HG03097 (cell line): Measurements from ENCODE around the gene CD96.
A peak's percentile ranks its signal among the peaks of the same experiment; 100 is the strongest.

Experiments
- ATAC-seq: cut with Tn5 transposase; IDR thresholded peaks from one replicate; pipeline ENCODE4 v1.9.1; 2021; ENCODE audit not compliant: unreplicated experiment, low FRiP score

CD96 gene

GRCh38 chr3:111591555-111591954 lies 49.6 kb downstream of the CD96 start:
- ATAC-seq, result no peak

- ATAC-seq, result no peak
Observed at GRCh38 chr3:111592143-111592542, 50.1 kb downstream of the CD96 start.

- no peak for ATAC-seq
Observed at GRCh38 chr3:111592936-111593335, 50.9 kb downstream of the CD96 start.

GRCh38 chr3:111593666-111594065 lies 51.7 kb downstream of the CD96 start:
- ATAC-seq, result no peak

GRCh38 chr3:111594205-111594604 lies 52.2 kb downstream of the CD96 start:
- ATAC-seq, result peak; percentile 68

GRCh38 chr3:111594781-111595180 lies 52.8 kb downstream of the CD96 start:
- no peak for ATAC-seq

- peak; percentile 37 for ATAC-seq
Observed at GRCh38 chr3:111595232-111595631, 53.2 kb downstream of the CD96 start, which contains the start of gene ZBED2. Gene ZBED2 (minus strand): TSS chr3:111595346. CDS start chr3:111594201, 1,145 bp downstream.

GRCh38 chr3:111596328-111596727 lies 54.3 kb downstream of the CD96 start:
- no peak for ATAC-seq

- ATAC-seq, result no peak
Observed at GRCh38 chr3:111598139-111598538, 56.1 kb downstream of the CD96 start.

GRCh38 chr3:111598552-111598951 lies 56.6 kb downstream of the CD96 start:
- no peak for ATAC-seq

GRCh38 chr3:111601810-111602209 lies 59.8 kb downstream of the CD96 start:
- no peak for ATAC-seq

GRCh38 chr3:111603679-111604078 lies 61.7 kb downstream of the CD96 start:
- no peak for ATAC-seq

- no peak for ATAC-seq
Observed at GRCh38 chr3:111604119-111604518, 62.1 kb downstream of the CD96 start.

- ATAC-seq, result no peak
Observed at GRCh38 chr3:111605018-111605417, 63.0 kb downstream of the CD96 start.

GRCh38 chr3:111605493-111605892 lies 63.5 kb downstream of the CD96 start:
- ATAC-seq, result no peak

- no peak for ATAC-seq
Observed at GRCh38 chr3:111607240-111607920, 65.4 kb downstream of the CD96 start.

GRCh38 chr3:111608383-111608782 lies 66.4 kb downstream of the CD96 start:
- ATAC-seq, result no peak

- no peak for ATAC-seq
Observed at GRCh38 chr3:111609700-111610099, 67.7 kb downstream of the CD96 start.

- peak; percentile 82 for ATAC-seq
Observed at GRCh38 chr3:111610189-111610588, 68.2 kb downstream of the CD96 start.

GRCh38 chr3:111610612-111611054 lies 68.6 kb downstream of the CD96 start:
- peak; percentile 25 for ATAC-seq

GRCh38 chr3:111613294-111613693 lies 71.3 kb downstream of the CD96 start:
- ATAC-seq, result no peak

- ATAC-seq, result no peak
Observed at GRCh38 chr3:111615880-111616279, 73.9 kb downstream of the CD96 start.
